BLaER1 (cell line): ENCODE data around the gene FMN2.

Experiments used
- H3K27ac ChIP-seq: shearing (Covaris generic); formaldehyde crosslinking; 2 replicates; pipeline ENCODE4 v1.8.1; 2022
- H3K27me3 ChIP-seq: shearing (Covaris generic); formaldehyde crosslinking; 2 replicates; pipeline ENCODE4 v1.8.1; 2022
- H3K36me3 ChIP-seq: shearing (Covaris generic); formaldehyde crosslinking; 2 replicates; pipeline ENCODE4 v1.8.1; 2022
- H3K4me1 ChIP-seq: shearing (Covaris generic); formaldehyde crosslinking; 2 replicates; pipeline ENCODE4 v1.8.1; 2022
- H3K4me2 ChIP-seq: shearing (Covaris generic); formaldehyde crosslinking; 2 replicates; pipeline ENCODE4 v1.8.1; 2022
- H3K4me3 ChIP-seq: shearing (Covaris generic); formaldehyde crosslinking; 2 replicates; pipeline ENCODE4 v1.8.1; 2022
- H3K9ac ChIP-seq: shearing (Covaris generic); formaldehyde crosslinking; 2 replicates; pipeline ENCODE4 v1.8.1; 2022
- H3K9me3 ChIP-seq: shearing (Covaris generic); formaldehyde crosslinking; 2 replicates; pipeline ENCODE4 v1.8.1; 2022
- H4K20me1 ChIP-seq: shearing (Covaris generic); formaldehyde crosslinking; 2 replicates; pipeline ENCODE4 v1.8.1; 2022
- Cebpa-rat ChIP-seq: shearing (Covaris generic); IDR thresholded peaks from 2 replicates; pipeline ENCODE4 v1.8.1; 2022

The FMN2 gene

GRCh38 chr1:240188139-240188538, 96.5 kb downstream of the FMN2 start:
- Histone ChIP-seq H3K36me3 (no peaks in the 10 kb centered on the region), H3K4me3 (no peak overlapping the region), H3K9ac (no peak overlapping the region), H3K4me1 (no peaks in the 10 kb centered on the region), H3K27ac (no peak overlapping the region), H3K27me3 (peaks cover 11% of the 10 kb centered on the region; the same call in 1 of the 2 replicates), H4K20me1 (no peaks in the 10 kb centered on the region), H3K9me3 (no peaks in the 10 kb centered on the region), H3K4me2 (no peak overlapping the region)
- TF ChIP-seq Cebpa-rat = no peak

GRCh38 chr1:240189386-240189989, 97.8 kb downstream of the FMN2 start:
- no peak for TF ChIP-seq Cebpa-rat
- peaks cover 11% of the 10 kb centered on the region; the same call in 1 of the 2 replicates for H3K27me3 ChIP-seq
- no peaks in the 10 kb centered on the region for H3K36me3 ChIP-seq
- no peak overlapping the region for H3K4me3 ChIP-seq
- no peak overlapping the region for H3K4me2 ChIP-seq
- H3K27ac ChIP-seq = no peak overlapping the region
- H4K20me1 ChIP-seq = no peaks in the 10 kb centered on the region
- H3K9ac ChIP-seq = no peak overlapping the region
- H3K9me3 ChIP-seq = no peaks in the 10 kb centered on the region
- no peaks in the 10 kb centered on the region for H3K4me1 ChIP-seq

GRCh38 chr1:240190881-240191401, 99.3 kb downstream of the FMN2 start:
- Histone ChIP-seq H4K20me1 (no peaks in the 10 kb centered on the region), H3K27me3 (no peaks in the 10 kb centered on the region), H3K4me3 (no peak overlapping the region), H3K36me3 (no peaks in the 10 kb centered on the region), H3K27ac (no peak overlapping the region), H3K9ac (no peak overlapping the region), H3K4me1 (no peaks in the 10 kb centered on the region), H3K4me2 (no peak overlapping the region), H3K9me3 (no peaks in the 10 kb centered on the region)
- TF ChIP-seq Cebpa-rat = no peak

GRCh38 chr1:240192851-240193250, 101.2 kb downstream of the FMN2 start:
- H3K9me3 ChIP-seq = no peaks in the 10 kb centered on the region
- H3K9ac ChIP-seq = no peak overlapping the region
- no peaks in the 10 kb centered on the region for H3K27me3 ChIP-seq
- no peaks in the 10 kb centered on the region for H3K4me1 ChIP-seq
- no peak overlapping the region for H3K4me3 ChIP-seq
- no peaks in the 10 kb centered on the region for H4K20me1 ChIP-seq
- no peak for TF ChIP-seq Cebpa-rat
- H3K4me2 ChIP-seq = no peak overlapping the region
- no peaks in the 10 kb centered on the region for H3K36me3 ChIP-seq
- H3K27ac ChIP-seq = no peak overlapping the region

GRCh38 chr1:240193679-240194078, 102.0 kb downstream of the FMN2 start:
- Histone ChIP-seq H4K20me1 (no peaks in the 10 kb centered on the region), H3K27me3 (no peaks in the 10 kb centered on the region), H3K9ac (no peak overlapping the region), H3K4me2 (no peak overlapping the region), H3K4me3 (no peak overlapping the region), H3K9me3 (no peaks in the 10 kb centered on the region), H3K36me3 (no peaks in the 10 kb centered on the region), H3K4me1 (no peaks in the 10 kb centered on the region), H3K27ac (no peak overlapping the region)
- TF ChIP-seq Cebpa-rat = no peak

- H3K4me2 ChIP-seq = no peak overlapping the region
- H3K36me3 ChIP-seq = no peaks in the 10 kb centered on the region
- H3K27ac ChIP-seq = no peak overlapping the region
- TF ChIP-seq Cebpa-rat = no peak
- H4K20me1 ChIP-seq = no peaks in the 10 kb centered on the region
- no peaks in the 10 kb centered on the region for H3K27me3 ChIP-seq
- H3K4me1 ChIP-seq = no peaks in the 10 kb centered on the region
- H3K4me3 ChIP-seq = no peak overlapping the region
- H3K9ac ChIP-seq = no peak overlapping the region
- no peaks in the 10 kb centered on the region for H3K9me3 ChIP-seq
These were observed 102.4 kb downstream of the FMN2 start for GRCh38 chr1:240194120-240194519.

- Histone ChIP-seq H3K4me2 (no peak overlapping the region), H3K9ac (no peak overlapping the region), H3K27me3 (no peaks in the 10 kb centered on the region), H3K36me3 (no peaks in the 10 kb centered on the region), H4K20me1 (no peaks in the 10 kb centered on the region), H3K9me3 (peaks cover 11% of the 10 kb centered on the region), H3K4me1 (no peaks in the 10 kb centered on the region), H3K4me3 (no peak overlapping the region), H3K27ac (no peak overlapping the region)
- no peak for TF ChIP-seq Cebpa-rat
These were observed 106.7 kb downstream of the FMN2 start for GRCh38 chr1:240198376-240198775.

GRCh38 chr1:240199758-240200645, 108.3 kb downstream of the FMN2 start:
- no peaks in the 10 kb centered on the region for H3K4me1 ChIP-seq
- no peak overlapping the region for H3K27ac ChIP-seq
- no peak overlapping the region for H3K4me3 ChIP-seq
- TF ChIP-seq Cebpa-rat = no peak
- no peak overlapping the region for H3K9ac ChIP-seq
- no peaks in the 10 kb centered on the region for H3K36me3 ChIP-seq
- no peak overlapping the region for H3K4me2 ChIP-seq
- H3K27me3 ChIP-seq = no peaks in the 10 kb centered on the region
- peaks cover 11% of the 10 kb centered on the region for H3K9me3 ChIP-seq
- H4K20me1 ChIP-seq = no peaks in the 10 kb centered on the region

GRCh38 chr1:240201931-240202330, 110.2 kb downstream of the FMN2 start:
- Histone ChIP-seq H3K9ac (no peak overlapping the region), H3K36me3 (no peaks in the 10 kb centered on the region), H3K4me1 (no peaks in the 10 kb centered on the region), H3K27ac (no peak overlapping the region), H3K4me2 (no peak overlapping the region), H3K9me3 (peaks cover 14% of the 10 kb centered on the region), H4K20me1 (no peaks in the 10 kb centered on the region), H3K4me3 (no peak overlapping the region), H3K27me3 (no peaks in the 10 kb centered on the region)
- TF ChIP-seq Cebpa-rat = no peak

- Histone ChIP-seq H3K36me3 (no peaks in the 10 kb centered on the region), H3K4me1 (no peaks in the 10 kb centered on the region), H3K4me2 (no peak overlapping the region), H3K9ac (no peak overlapping the region), H3K9me3 (peaks cover 12% of the 10 kb centered on the region), H3K4me3 (no peak overlapping the region), H4K20me1 (no peaks in the 10 kb centered on the region), H3K27ac (no peak overlapping the region), H3K27me3 (no peaks in the 10 kb centered on the region)
- no peak for TF ChIP-seq Cebpa-rat
These were observed 115.5 kb downstream of the FMN2 start for GRCh38 chr1:240207073-240207709.
